ENCODE results near the gene NFIA.

DNA sequence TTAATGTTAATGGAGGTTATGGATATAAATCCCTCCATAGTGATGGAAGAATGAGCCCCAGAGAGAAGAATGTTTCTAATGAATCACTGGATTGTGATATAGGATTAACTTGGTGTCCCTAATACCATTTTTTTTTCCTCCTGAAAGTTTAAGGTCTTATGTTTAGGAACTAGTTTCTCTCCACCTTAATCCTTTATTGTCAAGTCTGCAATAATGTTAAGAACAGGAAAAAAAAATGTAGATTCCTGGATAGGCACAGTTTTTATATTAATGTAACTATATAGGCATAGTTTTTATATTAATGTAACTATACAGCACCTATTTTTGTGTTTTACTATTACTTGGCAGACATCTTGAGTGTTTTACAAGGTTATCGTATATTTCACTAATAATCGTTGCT, 34.9 kb downstream of the NFIA start:
- TF ChIP-seq, protein P1, sequence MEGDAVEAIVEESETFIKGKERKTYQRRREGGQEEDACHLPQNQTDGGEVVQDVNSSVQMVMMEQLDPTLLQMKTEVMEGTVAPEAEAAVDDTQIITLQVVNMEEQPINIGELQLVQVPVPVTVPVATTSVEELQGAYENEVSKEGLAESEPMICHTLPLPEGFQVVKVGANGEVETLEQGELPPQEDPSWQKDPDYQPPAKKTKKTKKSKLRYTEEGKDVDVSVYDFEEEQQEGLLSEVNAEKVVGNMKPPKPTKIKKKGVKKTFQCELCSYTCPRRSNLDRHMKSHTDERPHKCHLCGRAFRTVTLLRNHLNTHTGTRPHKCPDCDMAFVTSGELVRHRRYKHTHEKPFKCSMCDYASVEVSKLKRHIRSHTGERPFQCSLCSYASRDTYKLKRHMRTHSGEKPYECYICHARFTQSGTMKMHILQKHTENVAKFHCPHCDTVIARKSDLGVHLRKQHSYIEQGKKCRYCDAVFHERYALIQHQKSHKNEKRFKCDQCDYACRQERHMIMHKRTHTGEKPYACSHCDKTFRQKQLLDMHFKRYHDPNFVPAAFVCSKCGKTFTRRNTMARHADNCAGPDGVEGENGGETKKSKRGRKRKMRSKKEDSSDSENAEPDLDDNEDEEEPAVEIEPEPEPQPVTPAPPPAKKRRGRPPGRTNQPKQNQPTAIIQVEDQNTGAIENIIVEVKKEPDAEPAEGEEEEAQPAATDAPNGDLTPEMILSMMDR (optimal IDR thresholded peaks at IDR 0.05 in 1 of 3, IDR thresholded peaks at IDR 0.05 in 1 of 3, conservative IDR thresholded peaks at IDR 0.05 in 1 of 3; ENCODE audit: extremely low read depth in 1 of 3, insufficient read depth in 2 of 3, low read length in 3 of 3): no peak
- TF ChIP-seq EZH2 (IDR thresholded peaks at IDR 0.05; ENCODE audit: low read length): no peak
